ENCODE measurements around the gene GRB2.

DNA sequence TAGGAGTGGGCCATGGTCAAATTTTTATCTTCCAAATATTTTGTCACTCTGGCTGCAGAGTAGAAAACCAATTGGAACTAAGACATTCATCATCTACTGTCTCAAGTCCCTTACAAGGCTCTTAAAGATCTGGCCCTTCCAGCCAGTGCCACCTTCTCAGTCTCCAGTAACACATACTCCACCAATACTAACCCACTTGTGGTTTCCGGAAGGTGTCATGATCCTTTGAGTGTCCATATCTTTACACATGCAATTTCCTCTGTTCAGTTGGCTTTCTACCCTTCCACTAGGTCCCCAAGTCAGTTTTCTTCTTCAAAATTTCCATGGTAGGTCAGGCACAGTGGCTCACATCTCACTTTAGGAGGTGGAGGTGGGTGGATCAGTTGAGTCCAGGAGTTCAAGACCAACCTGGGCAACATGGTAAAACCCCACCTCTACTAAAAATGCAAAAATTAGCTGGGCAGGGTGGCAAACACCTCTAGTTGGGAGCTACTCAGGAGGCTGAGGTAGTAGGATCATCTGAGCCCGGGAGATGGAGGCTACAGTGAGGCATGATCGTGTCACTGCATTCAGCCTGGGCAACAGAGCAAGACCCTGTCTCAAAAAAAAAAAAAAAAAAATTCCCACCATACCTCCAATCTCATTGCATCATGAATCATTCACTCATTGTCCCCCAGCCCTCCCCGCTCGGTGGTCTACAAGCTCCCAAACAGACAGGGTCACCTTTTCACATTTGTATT, 6.0 kb upstream of the GRB2 start:
- TF ChIP-seq, protein P1, sequence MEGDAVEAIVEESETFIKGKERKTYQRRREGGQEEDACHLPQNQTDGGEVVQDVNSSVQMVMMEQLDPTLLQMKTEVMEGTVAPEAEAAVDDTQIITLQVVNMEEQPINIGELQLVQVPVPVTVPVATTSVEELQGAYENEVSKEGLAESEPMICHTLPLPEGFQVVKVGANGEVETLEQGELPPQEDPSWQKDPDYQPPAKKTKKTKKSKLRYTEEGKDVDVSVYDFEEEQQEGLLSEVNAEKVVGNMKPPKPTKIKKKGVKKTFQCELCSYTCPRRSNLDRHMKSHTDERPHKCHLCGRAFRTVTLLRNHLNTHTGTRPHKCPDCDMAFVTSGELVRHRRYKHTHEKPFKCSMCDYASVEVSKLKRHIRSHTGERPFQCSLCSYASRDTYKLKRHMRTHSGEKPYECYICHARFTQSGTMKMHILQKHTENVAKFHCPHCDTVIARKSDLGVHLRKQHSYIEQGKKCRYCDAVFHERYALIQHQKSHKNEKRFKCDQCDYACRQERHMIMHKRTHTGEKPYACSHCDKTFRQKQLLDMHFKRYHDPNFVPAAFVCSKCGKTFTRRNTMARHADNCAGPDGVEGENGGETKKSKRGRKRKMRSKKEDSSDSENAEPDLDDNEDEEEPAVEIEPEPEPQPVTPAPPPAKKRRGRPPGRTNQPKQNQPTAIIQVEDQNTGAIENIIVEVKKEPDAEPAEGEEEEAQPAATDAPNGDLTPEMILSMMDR (conservative IDR thresholded peaks at IDR 0.05; ENCODE audit: low read depth in 2 of 2): no peak
- no peak for TF ChIP-seq EZH2phosphoT487 (IDR thresholded peaks at IDR 0.05; ENCODE audit: unreplicated experiment)
- TF ChIP-seq EZH2 (IDR thresholded peaks at IDR 0.05; ENCODE audit: low read depth, unreplicated experiment): no peak

Data from GM23338 (cell line).